Smooth muscle cell (in vitro differentiated cells): Measurements from ENCODE around the gene BRF1. TPM values are rescaled to one million over a fixed set of nuclear protein-coding genes. Genes with fewer than 3 reads are reported as not detected.

Source experiments
- DNase-seq: peaks from one replicate; lab custom pipeline; 2025; ENCODE audit not compliant: unreplicated experiment; lab: John Stamatoyannopoulos, UW
- H2AFZ ChIP-seq: fragments of 200-600 bp; sonication (generic); 2 replicates; pipeline ENCODE4 v1.6.0; 2016; ENCODE audit warnings: antibody characterized with exemption, low read depth, mild to moderate bottlenecking
- H3F3A ChIP-seq: fragments of 200-600 bp; sonication (generic); 2 replicates; pipeline ENCODE4 v1.6.0; 2017; ENCODE audit warnings: antibody characterized with exemption, low read depth
- H3K27ac ChIP-seq: fragments of 200-600 bp; sonication (generic); 2 replicates; pipeline ENCODE4 v1.5.1; 2016; ENCODE audit warnings: low read depth, mild to moderate bottlenecking
- H3K27me3 ChIP-seq: fragments of 200-600 bp; sonication (generic); 2 replicates; pipeline ENCODE4 v1.6.1; 2016; ENCODE audit warnings: low read depth, mild to moderate bottlenecking
- H3K36me3 ChIP-seq: fragments of 200-600 bp; sonication (generic); 2 replicates; pipeline ENCODE4 v1.5.1; 2016; ENCODE audit warnings: low read depth
- H3K4me1 ChIP-seq: fragments of 200-600 bp; sonication (generic); 2 replicates; pipeline ENCODE4 v1.5.1; 2016; ENCODE audit warnings: low read depth
- H3K4me2 ChIP-seq: fragments of 200-600 bp; sonication (generic); 2 replicates; pipeline ENCODE4 v1.6.0; 2016; ENCODE audit warnings: mild to moderate bottlenecking
- H3K4me3 ChIP-seq: fragments of 200-600 bp; sonication (generic); 2 replicates; pipeline ENCODE4 v1.5.1; 2016; ENCODE audit warnings: mild to moderate bottlenecking
- H3K79me2 ChIP-seq: fragments of 200-600 bp; sonication (generic); 2 replicates; pipeline ENCODE4 v1.6.0; 2016; ENCODE audit warnings: low read depth, mild to moderate bottlenecking
- H3K9ac ChIP-seq: fragments of 200-600 bp; sonication (generic); 2 replicates; pipeline ENCODE4 v1.6.0; 2016; ENCODE audit warnings: low read depth
- H3K9me3 ChIP-seq: fragments of 200-600 bp; sonication (generic); replicated peaks from 2 replicates; pipeline ENCODE4 v1.5.1; 2016; ENCODE audit warnings: low read depth
- H4K20me1 ChIP-seq: fragments of 200-600 bp; sonication (generic); 2 replicates; pipeline ENCODE4 v1.6.0; 2016; ENCODE audit warnings: low read depth
- CTCF ChIP-seq: fragments of 200-600 bp; sonication (generic); IDR thresholded peaks from 2 replicates; pipeline ENCODE4 v1.5.1; 2017; ENCODE audit warnings: borderline replicate concordance, mild to moderate bottlenecking, antibody characterized with exemption; ENCODE audit not compliant: insufficient read depth, poor library complexity, severe bottlenecking
- WGBS: methylation state at CpG from one replicate; pipeline ENCODE4 v1.1.7; 2016; ENCODE audit warnings: low lambda C conversion rate; 5-methylcytosine and 5-hydroxymethylcytosine counted together
- polyA plus RNA-seq: library from polyadenylated mRNA; unstranded; fragments of >200 nt; fragmentation: Nextera tagmentation; extraction: Ambion mirVana; gene quantifications from 2 replicates; pipeline ENCODE4 v1.2.1, GENCODE V29; 2016
- total RNA-seq: library from RNA; depleted of rRNA; stranded (reverse); fragments of >200 nt; gene quantifications from 2 replicates; pipeline ENCODE4 v1.2.3, GENCODE V29; 2014

BRF1 gene
- total and polyA plus RNA-seq, 2 experiments from 2014 or later: 12.5 to 15.9 TPM

- H3F3A ChIP-seq: no peaks in the 10 kb centered on the region
- no peak overlapping the region for H3K4me3 ChIP-seq
- H3K4me1 ChIP-seq: no peaks in the 10 kb centered on the region
- H4K20me1 ChIP-seq: peaks cover 77% of the 10 kb centered on the region
- H3K9ac ChIP-seq: no peak overlapping the region
- H3K4me2 ChIP-seq: no peak overlapping the region
- H3K27me3 ChIP-seq: peaks cover 2% of the 10 kb centered on the region
- DNase-seq: no peak
- TF ChIP-seq CTCF: no peak
- H3K9me3 ChIP-seq: no peaks in the 10 kb centered on the region
- H2AFZ ChIP-seq: no peak overlapping the region
- H3K36me3 ChIP-seq: no peaks in the 10 kb centered on the region
- H3K27ac ChIP-seq: no peak overlapping the region
- H3K79me2 ChIP-seq: no peaks in the 10 kb centered on the region
- WGBS: 89% methylated on average over 15 of the region's 15 CpGs
Measured at GRCh38 chr14:105161309-105161708, 139.5 kb downstream of the BRF1 start.

- H4K20me1 ChIP-seq: peaks cover 72% of the 10 kb centered on the region
- DNase-seq: no peak
- H3K4me1 ChIP-seq: no peaks in the 10 kb centered on the region
- no peaks in the 10 kb centered on the region for H3K79me2 ChIP-seq
- no peaks in the 10 kb centered on the region for H3K27me3 ChIP-seq
- no peak overlapping the region for H2AFZ ChIP-seq
- no peaks in the 10 kb centered on the region for H3K9me3 ChIP-seq
- H3K4me2 ChIP-seq: no peak overlapping the region
- no peak for TF ChIP-seq CTCF
- 92% methylated on average over 12 of the region's 12 CpGs for WGBS
- no peak overlapping the region for H3K9ac ChIP-seq
- no peaks in the 10 kb centered on the region for H3F3A ChIP-seq
- no peak overlapping the region for H3K4me3 ChIP-seq
- no peaks in the 10 kb centered on the region for H3K36me3 ChIP-seq
- no peak overlapping the region for H3K27ac ChIP-seq
Measured at GRCh38 chr14:105160776-105161175, 140.0 kb downstream of the BRF1 start.

GRCh38 chr14:105159344-105159743, 141.5 kb downstream of the BRF1 start:
- Histone ChIP-seq H3K9me3 (no peaks in the 10 kb centered on the region), H3K9ac (no peak overlapping the region), H3K79me2 (no peaks in the 10 kb centered on the region), H3F3A (no peaks in the 10 kb centered on the region), H2AFZ (no peak overlapping the region), H3K27ac (no peak overlapping the region), H3K36me3 (no peaks in the 10 kb centered on the region), H3K4me1 (no peaks in the 10 kb centered on the region), H3K4me3 (no peak overlapping the region), H3K4me2 (no peak overlapping the region), H3K27me3 (no peaks in the 10 kb centered on the region), H4K20me1 (peaks cover 57% of the 10 kb centered on the region)
- 100% methylated on average over 2 of the region's 14 CpGs for WGBS
- DNase-seq: no peak
- TF ChIP-seq CTCF: no peak

Other genes starting within 250 kb of the BRF1 start
- 0.18 TPM in 1 of 2 replicates, not detected in the other for gene GPR132, start 235.6 kb downstream of the BRF1 start, total RNA-seq
- 0.62 and 1.6 TPM in 2 replicates for gene GPR132, start 235.6 kb downstream of the BRF1 start, polyA plus RNA-seq
- gene JAG2, start 132.2 kb downstream of the BRF1 start, total RNA-seq: 5.8 and 7.6 TPM in 2 replicates
- 5.0 and 10.0 TPM in 2 replicates for gene JAG2, start 132.2 kb downstream of the BRF1 start, polyA plus RNA-seq
- 7.9 and 9.5 TPM in 2 replicates for gene NUDT14, start 119.7 kb downstream of the BRF1 start, total RNA-seq
- gene NUDT14, start 119.7 kb downstream of the BRF1 start, polyA plus RNA-seq: 30.7 and 45.6 TPM in 2 replicates
- 22.7 and 27.0 TPM in 2 replicates for gene BTBD6, start 52.5 kb downstream of the BRF1 start, total RNA-seq
- 40.3 and 41.8 TPM in 2 replicates for gene BTBD6, start 52.5 kb downstream of the BRF1 start, polyA plus RNA-seq
- 36.9 and 37.3 TPM in 2 replicates for gene PACS2, start 13.7 kb upstream of the BRF1 start, total RNA-seq
- 49.1 and 57.7 TPM in 2 replicates for gene PACS2, start 13.7 kb upstream of the BRF1 start, polyA plus RNA-seq
- 0.09 and 1.7 TPM in 2 replicates for gene TEX22, start 97.5 kb upstream of the BRF1 start, total RNA-seq
- gene TEX22, start 97.5 kb upstream of the BRF1 start, polyA plus RNA-seq: 0.50 and 0.93 TPM in 2 replicates
- 25.5 and 41.3 TPM in 2 replicates for gene MTA1, start 118.8 kb upstream of the BRF1 start, total RNA-seq
- 48.7 and 60.4 TPM in 2 replicates for gene MTA1, start 118.8 kb upstream of the BRF1 start, polyA plus RNA-seq
- 7.6 and 14.1 TPM in 2 replicates for gene CRIP2, start 173.8 kb upstream of the BRF1 start, total RNA-seq
- gene CRIP2, start 173.8 kb upstream of the BRF1 start, polyA plus RNA-seq: 38.1 and 45.7 TPM in 2 replicates
- gene CRIP1, start 185.9 kb upstream of the BRF1 start, total RNA-seq: 0.27 and 4.9 TPM in 2 replicates
- 31.8 and 40.6 TPM in 2 replicates for gene CRIP1, start 185.9 kb upstream of the BRF1 start, polyA plus RNA-seq
- 3.8 and 3.9 TPM in 2 replicates for gene TEDC1, start 190.2 kb upstream of the BRF1 start, total RNA-seq
- gene TEDC1, start 190.2 kb upstream of the BRF1 start, polyA plus RNA-seq: 4.7 and 8.2 TPM in 2 replicates
- gene TMEM121, start 225.6 kb upstream of the BRF1 start, total RNA-seq: 2.6 and 7.0 TPM in 2 replicates
- 7.2 and 12.1 TPM in 2 replicates for gene TMEM121, start 225.6 kb upstream of the BRF1 start, polyA plus RNA-seq